HEK293 (cell line): ENCODE data around the gene BMF.

Experiments used
- BCL6B ChIP-seq: fragments of 450-650 bp; formaldehyde crosslinking; IDR thresholded peaks from 2 replicates; pipeline ENCODE4 v1.5.1; 2017; ENCODE audit warnings: missing biosample characterization, missing genetic modification characterization
- IKZF3 ChIP-seq: fragments of 450-650 bp; IDR thresholded peaks from 2 replicates; pipeline ENCODE4 v1.5.0; 2018; ENCODE audit warnings: missing biosample characterization, mild to moderate bottlenecking, missing genetic modification characterization, moderate library complexity
- KLF9 ChIP-seq: fragments of 450-650 bp; formaldehyde crosslinking; IDR thresholded peaks from 2 replicates; pipeline ENCODE4 v1.5.1; 2016; ENCODE audit warnings: missing biosample characterization, missing genetic modification characterization, low read depth
- SCRT1 ChIP-seq: fragments of 450-650 bp; formaldehyde crosslinking; IDR thresholded peaks from 2 replicates; pipeline ENCODE4 v1.5.1; 2016; ENCODE audit warnings: missing biosample characterization, missing genetic modification characterization, borderline replicate concordance
- TRIM28 ChIP-seq: IDR thresholded peaks from 2 replicates; pipeline ENCODE4 v1.6.1; 2011; ENCODE audit warnings: low read length, control low read depth, borderline replicate concordance
- ZBTB1 ChIP-seq: fragments of 450-650 bp; formaldehyde crosslinking; IDR thresholded peaks from 2 replicates; pipeline ENCODE4 v1.5.1; 2016; ENCODE audit warnings: missing biosample characterization, missing genetic modification characterization
- ZBTB7A ChIP-seq: fragments of 450-650 bp; formaldehyde crosslinking; IDR thresholded peaks from 2 replicates; pipeline ENCODE4 v1.5.1; 2016; ENCODE audit warnings: low read depth, missing biosample characterization, missing genetic modification characterization
- ZFHX2 ChIP-seq: fragments of 450-650 bp; formaldehyde crosslinking; conservative IDR thresholded peaks from 2 replicates; pipeline ENCODE4 v1.5.1; 2016; ENCODE audit warnings: missing biosample characterization, missing genetic modification characterization
- ZFP37 ChIP-seq: fragments of 450-650 bp; formaldehyde crosslinking; IDR thresholded peaks from 2 replicates; pipeline ENCODE4 v1.5.1; 2016; ENCODE audit warnings: missing biosample characterization, missing genetic modification characterization
- ZFP41 ChIP-seq: fragments of 450-650 bp; formaldehyde crosslinking; IDR thresholded peaks from 2 replicates; pipeline ENCODE4 v1.5.1; 2016; ENCODE audit warnings: missing biosample characterization, missing genetic modification characterization, borderline replicate concordance
- ZFP69B ChIP-seq: fragments of 450-650 bp; formaldehyde crosslinking; IDR thresholded peaks from 2 replicates; pipeline ENCODE4 v1.5.1; 2016; ENCODE audit warnings: missing biosample characterization, missing genetic modification characterization
- ZNF132 ChIP-seq: fragments of 450-650 bp; formaldehyde crosslinking; IDR thresholded peaks from 2 replicates; pipeline ENCODE4 v1.5.1; 2017; ENCODE audit warnings: missing biosample characterization, missing genetic modification characterization, borderline replicate concordance
- ZNF133 ChIP-seq: fragments of 450-650 bp; formaldehyde crosslinking; IDR thresholded peaks from 2 replicates; pipeline ENCODE4 v1.5.1; 2016; ENCODE audit warnings: missing biosample characterization, missing genetic modification characterization
- ZNF169 ChIP-seq: fragments of 450-650 bp; formaldehyde crosslinking; IDR thresholded peaks from 2 replicates; pipeline ENCODE4 v1.5.1; 2016; ENCODE audit warnings: missing biosample characterization, missing genetic modification characterization
- ZNF175 ChIP-seq: fragments of 450-650 bp; formaldehyde crosslinking; IDR thresholded peaks from 2 replicates; pipeline ENCODE4 v1.5.1; 2016; ENCODE audit warnings: missing biosample characterization, missing genetic modification characterization
- ZNF280D ChIP-seq: fragments of 450-650 bp; formaldehyde crosslinking; IDR thresholded peaks from 2 replicates; pipeline ENCODE4 v1.5.1; 2016; ENCODE audit warnings: missing biosample characterization, missing genetic modification characterization
- ZNF510 ChIP-seq: fragments of 450-650 bp; formaldehyde crosslinking; IDR thresholded peaks from 2 replicates; pipeline ENCODE4 v1.5.1; 2018; ENCODE audit warnings: mild to moderate bottlenecking, missing genetic modification characterization, missing biosample characterization; ENCODE audit not compliant: insufficient replicate concordance
- ZNF521 ChIP-seq: fragments of 450-650 bp; formaldehyde crosslinking; IDR thresholded peaks from 2 replicates; pipeline ENCODE4 v1.5.1; 2017; ENCODE audit warnings: missing biosample characterization, mild to moderate bottlenecking, missing genetic modification characterization
- ZNF544 ChIP-seq: fragments of 450-650 bp; formaldehyde crosslinking; IDR thresholded peaks from 2 replicates; pipeline ENCODE4 v1.5.0; 2017; ENCODE audit warnings: missing biosample characterization, missing genetic modification characterization
- ZNF621 ChIP-seq: fragments of 450-650 bp; formaldehyde crosslinking; IDR thresholded peaks from 2 replicates; pipeline ENCODE4 v1.5.1; 2017; ENCODE audit warnings: missing biosample characterization, missing genetic modification characterization
- ZNF639 ChIP-seq: fragments of 450-650 bp; formaldehyde crosslinking; IDR thresholded peaks from 2 replicates; pipeline ENCODE4 v1.5.1; 2016; ENCODE audit warnings: missing biosample characterization, missing genetic modification characterization
- ZNF785 ChIP-seq: fragments of 450-650 bp; formaldehyde crosslinking; IDR thresholded peaks from 2 replicates; pipeline ENCODE4 v1.5.1; 2016; ENCODE audit warnings: missing biosample characterization, missing genetic modification characterization
- ZNF830 ChIP-seq: fragments of 450-650 bp; IDR thresholded peaks from 2 replicates; pipeline ENCODE4 v1.5.0; 2018; ENCODE audit warnings: missing biosample characterization, missing genetic modification characterization, low read depth, mild to moderate bottlenecking, moderate library complexity
- TF ChIP-seq, protein P1 (sequence below): fragments of 450-650 bp; formaldehyde crosslinking; IDR thresholded peaks from 2 replicates; pipeline ENCODE4 v1.5.1; 2016; ENCODE audit warnings: missing biosample characterization, missing genetic modification characterization, borderline replicate concordance
- TF ChIP-seq, protein P2 (sequence below): fragments of 450-650 bp; formaldehyde crosslinking; IDR thresholded peaks from 2 replicates; pipeline ENCODE4 v1.5.0; 2017; ENCODE audit warnings: missing biosample characterization, missing genetic modification characterization, borderline replicate concordance
- TF ChIP-seq, protein P3 (sequence below): fragments of 450-650 bp; formaldehyde crosslinking; IDR thresholded peaks from 2 replicates; pipeline ENCODE4 v1.5.1; 2016; ENCODE audit warnings: missing biosample characterization, missing genetic modification characterization

The BMF gene

GRCh38 chr15:40108855-40109735 lies at the start of gene BMF (continued):
- TF ChIP-seq ZNF639 (tag by site-specific recombination): peak; percentile 48; the same call in 1 of the 2 replicates
- TF ChIP-seq KLF9 (tag by site-specific recombination): peak; percentile 76
- TF ChIP-seq, protein P1, sequence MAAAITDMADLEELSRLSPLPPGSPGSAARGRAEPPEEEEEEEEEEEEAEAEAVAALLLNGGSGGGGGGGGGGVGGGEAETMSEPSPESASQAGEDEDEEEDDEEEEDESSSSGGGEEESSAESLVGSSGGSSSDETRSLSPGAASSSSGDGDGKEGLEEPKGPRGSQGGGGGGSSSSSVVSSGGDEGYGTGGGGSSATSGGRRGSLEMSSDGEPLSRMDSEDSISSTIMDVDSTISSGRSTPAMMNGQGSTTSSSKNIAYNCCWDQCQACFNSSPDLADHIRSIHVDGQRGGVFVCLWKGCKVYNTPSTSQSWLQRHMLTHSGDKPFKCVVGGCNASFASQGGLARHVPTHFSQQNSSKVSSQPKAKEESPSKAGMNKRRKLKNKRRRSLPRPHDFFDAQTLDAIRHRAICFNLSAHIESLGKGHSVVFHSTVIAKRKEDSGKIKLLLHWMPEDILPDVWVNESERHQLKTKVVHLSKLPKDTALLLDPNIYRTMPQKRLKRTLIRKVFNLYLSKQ (tag by site-specific recombination): no peak
- peak; percentile 66 for TF ChIP-seq ZFHX2
- no peak for TF ChIP-seq ZNF544 (tag by site-specific recombination)
- no peak for TF ChIP-seq ZBTB7A
- TF ChIP-seq ZNF169 (tag by site-specific recombination): no peak
- TF ChIP-seq IKZF3 (tag by site-specific recombination): peak; percentile 94
- no peak for TF ChIP-seq ZFP37 (tag by site-specific recombination)
- no peak for TF ChIP-seq ZNF830 (tag by site-specific recombination)
- TF ChIP-seq ZNF175 (tag by site-specific recombination): no peak
- TF ChIP-seq, protein P2, sequence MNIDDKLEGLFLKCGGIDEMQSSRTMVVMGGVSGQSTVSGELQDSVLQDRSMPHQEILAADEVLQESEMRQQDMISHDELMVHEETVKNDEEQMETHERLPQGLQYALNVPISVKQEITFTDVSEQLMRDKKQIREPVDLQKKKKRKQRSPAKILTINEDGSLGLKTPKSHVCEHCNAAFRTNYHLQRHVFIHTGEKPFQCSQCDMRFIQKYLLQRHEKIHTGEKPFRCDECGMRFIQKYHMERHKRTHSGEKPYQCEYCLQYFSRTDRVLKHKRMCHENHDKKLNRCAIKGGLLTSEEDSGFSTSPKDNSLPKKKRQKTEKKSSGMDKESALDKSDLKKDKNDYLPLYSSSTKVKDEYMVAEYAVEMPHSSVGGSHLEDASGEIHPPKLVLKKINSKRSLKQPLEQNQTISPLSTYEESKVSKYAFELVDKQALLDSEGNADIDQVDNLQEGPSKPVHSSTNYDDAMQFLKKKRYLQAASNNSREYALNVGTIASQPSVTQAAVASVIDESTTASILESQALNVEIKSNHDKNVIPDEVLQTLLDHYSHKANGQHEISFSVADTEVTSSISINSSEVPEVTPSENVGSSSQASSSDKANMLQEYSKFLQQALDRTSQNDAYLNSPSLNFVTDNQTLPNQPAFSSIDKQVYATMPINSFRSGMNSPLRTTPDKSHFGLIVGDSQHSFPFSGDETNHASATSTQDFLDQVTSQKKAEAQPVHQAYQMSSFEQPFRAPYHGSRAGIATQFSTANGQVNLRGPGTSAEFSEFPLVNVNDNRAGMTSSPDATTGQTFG (tag by site-specific recombination): no peak
- TF ChIP-seq ZNF510: no peak
- no peak for TF ChIP-seq ZNF280D (tag by site-specific recombination)
- TF ChIP-seq ZNF621 (tag by site-specific recombination): no peak
- TF ChIP-seq, protein P3, sequence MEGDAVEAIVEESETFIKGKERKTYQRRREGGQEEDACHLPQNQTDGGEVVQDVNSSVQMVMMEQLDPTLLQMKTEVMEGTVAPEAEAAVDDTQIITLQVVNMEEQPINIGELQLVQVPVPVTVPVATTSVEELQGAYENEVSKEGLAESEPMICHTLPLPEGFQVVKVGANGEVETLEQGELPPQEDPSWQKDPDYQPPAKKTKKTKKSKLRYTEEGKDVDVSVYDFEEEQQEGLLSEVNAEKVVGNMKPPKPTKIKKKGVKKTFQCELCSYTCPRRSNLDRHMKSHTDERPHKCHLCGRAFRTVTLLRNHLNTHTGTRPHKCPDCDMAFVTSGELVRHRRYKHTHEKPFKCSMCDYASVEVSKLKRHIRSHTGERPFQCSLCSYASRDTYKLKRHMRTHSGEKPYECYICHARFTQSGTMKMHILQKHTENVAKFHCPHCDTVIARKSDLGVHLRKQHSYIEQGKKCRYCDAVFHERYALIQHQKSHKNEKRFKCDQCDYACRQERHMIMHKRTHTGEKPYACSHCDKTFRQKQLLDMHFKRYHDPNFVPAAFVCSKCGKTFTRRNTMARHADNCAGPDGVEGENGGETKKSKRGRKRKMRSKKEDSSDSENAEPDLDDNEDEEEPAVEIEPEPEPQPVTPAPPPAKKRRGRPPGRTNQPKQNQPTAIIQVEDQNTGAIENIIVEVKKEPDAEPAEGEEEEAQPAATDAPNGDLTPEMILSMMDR (tag by site-specific recombination): peak; percentile 89
- TF ChIP-seq TRIM28: peak; percentile 14; the same call in 1 of the 2 replicates
- no peak for TF ChIP-seq ZBTB1 (tag by site-specific recombination)
- no peak for TF ChIP-seq SCRT1
- TF ChIP-seq ZFP69B (tag by site-specific recombination): peak; percentile 46
- TF ChIP-seq ZNF785 (tag by site-specific recombination): no peak
- no peak for TF ChIP-seq ZNF133 (tag by site-specific recombination)
- no peak for TF ChIP-seq ZNF521 (tag by site-specific recombination)
- no peak for TF ChIP-seq ZNF132 (tag by site-specific recombination)
- no peak for TF ChIP-seq BCL6B (tag by site-specific recombination)
- TF ChIP-seq ZFP41: no peak
